ENCODE data around the gene PLXNA2.

DNA sequence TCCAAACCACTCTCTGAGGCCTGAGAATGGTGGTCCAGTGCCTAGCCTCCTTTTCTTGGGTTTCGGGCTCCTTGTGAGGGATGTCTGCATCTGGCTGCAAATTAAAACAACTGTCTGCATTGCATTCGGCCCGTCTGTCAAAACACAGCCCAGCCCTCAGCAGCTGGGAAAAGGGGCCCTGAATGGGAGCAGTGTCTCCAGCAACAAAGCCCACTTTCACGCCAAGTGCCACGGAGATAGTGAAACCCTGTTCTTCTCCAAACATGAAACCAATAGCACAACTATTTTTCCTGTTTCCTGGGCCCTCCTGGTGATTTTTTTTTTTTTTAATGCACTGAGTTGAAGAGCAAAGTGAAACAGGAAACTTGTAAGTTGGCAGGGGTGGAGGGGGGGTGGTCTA lies 138.4 kb downstream of the PLXNA2 start:
- TF ChIP-seq GATA2 (IDR thresholded peaks at IDR 0.05; ENCODE audit: low read depth, low read length) (no peak), GATA3 (IDR thresholded peaks at IDR 0.05; ENCODE audit: low read depth, low read length) (no peak)
